HEK293T (cell line): Measurements from ENCODE around the gene CRYBA2.

Experiments
- ARNT ChIP-seq: fragments of 450-650 bp; IDR thresholded peaks from 2 replicates; pipeline ENCODE4 v1.6.1; 2017; ENCODE audit warnings: mild to moderate bottlenecking
- BHLHE40 ChIP-seq: fragments of 450-650 bp; IDR thresholded peaks from 2 replicates; pipeline ENCODE4 v1.6.1; 2016; ENCODE audit warnings: mild to moderate bottlenecking, moderate library complexity, borderline replicate concordance
- ELF4 ChIP-seq: fragments of 450-650 bp; IDR thresholded peaks from 2 replicates; pipeline ENCODE4 v1.6.1; 2017; ENCODE audit warnings: antibody characterized with exemption
- FOXA1 ChIP-seq: fragments of 450-650 bp; IDR thresholded peaks from 2 replicates; pipeline ENCODE4 v1.6.1; 2016; ENCODE audit warnings: mild to moderate bottlenecking
- FOXK2 ChIP-seq: fragments of 450-650 bp; IDR thresholded peaks from 2 replicates; pipeline ENCODE4 v1.6.1; 2016; ENCODE audit warnings: mild to moderate bottlenecking
- FOXM1 ChIP-seq: fragments of 450-650 bp; IDR thresholded peaks from 2 replicates; pipeline ENCODE4 v1.6.1; 2017; ENCODE audit warnings: mild to moderate bottlenecking, borderline replicate concordance
- HDGF ChIP-seq: fragments of 450-650 bp; IDR thresholded peaks from 2 replicates; pipeline ENCODE4 v1.6.1; 2017; ENCODE audit warnings: antibody characterized with exemption, borderline replicate concordance
- LEF1 ChIP-seq: fragments of 450-650 bp; IDR thresholded peaks from 2 replicates; pipeline ENCODE4 v1.6.1; 2017; ENCODE audit warnings: mild to moderate bottlenecking, borderline replicate concordance
- NFRKB ChIP-seq: fragments of 450-650 bp; IDR thresholded peaks from 2 replicates; pipeline ENCODE4 v1.6.1; 2016; ENCODE audit warnings: mild to moderate bottlenecking, moderate library complexity
- SP1 ChIP-seq: fragments of 450-650 bp; IDR thresholded peaks from 2 replicates; pipeline ENCODE4 v1.6.1; 2017
- SUZ12 ChIP-seq: fragments of 450-650 bp; IDR thresholded peaks from 2 replicates; pipeline ENCODE4 v1.6.1; 2016; ENCODE audit warnings: mild to moderate bottlenecking
- TARDBP ChIP-seq: fragments of 450-650 bp; IDR thresholded peaks from 2 replicates; pipeline ENCODE4 v1.6.1; 2016
- ZNF384 ChIP-seq: fragments of 450-650 bp; IDR thresholded peaks from 2 replicates; pipeline ENCODE4 v1.6.1; 2016
- TF ChIP-seq, protein P1 (sequence below): fragments of 450-650 bp; IDR thresholded peaks from 2 replicates; pipeline ENCODE4 v1.6.1; 2016

DNA sequence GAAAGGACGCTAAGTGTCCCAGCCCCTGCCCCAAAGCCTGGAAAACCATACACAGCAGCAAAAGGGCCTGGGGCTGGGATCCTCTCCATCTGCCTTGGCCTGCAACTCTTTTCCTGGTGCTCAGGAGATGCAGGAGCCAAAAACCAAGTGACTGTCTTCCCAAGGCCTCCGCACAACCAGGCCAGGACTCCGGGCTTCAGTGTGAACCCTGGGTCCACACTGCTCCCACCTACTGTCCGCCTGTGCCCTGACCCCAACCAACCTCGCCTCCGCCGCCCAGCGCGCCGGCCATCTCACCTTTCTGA, 9.3 kb downstream of the CRYBA2 start:
- TF ChIP-seq ELF4 (no peak), FOXA1 (no peak), SP1 (no peak), NFRKB (no peak), FOXM1 (no peak), LEF1 (no peak), BHLHE40 (no peak), TARDBP (no peak), FOXK2 (no peak), SUZ12 (no peak), ZNF384 (no peak), HDGF (no peak), ARNT (no peak)
- TF ChIP-seq, protein P1, sequence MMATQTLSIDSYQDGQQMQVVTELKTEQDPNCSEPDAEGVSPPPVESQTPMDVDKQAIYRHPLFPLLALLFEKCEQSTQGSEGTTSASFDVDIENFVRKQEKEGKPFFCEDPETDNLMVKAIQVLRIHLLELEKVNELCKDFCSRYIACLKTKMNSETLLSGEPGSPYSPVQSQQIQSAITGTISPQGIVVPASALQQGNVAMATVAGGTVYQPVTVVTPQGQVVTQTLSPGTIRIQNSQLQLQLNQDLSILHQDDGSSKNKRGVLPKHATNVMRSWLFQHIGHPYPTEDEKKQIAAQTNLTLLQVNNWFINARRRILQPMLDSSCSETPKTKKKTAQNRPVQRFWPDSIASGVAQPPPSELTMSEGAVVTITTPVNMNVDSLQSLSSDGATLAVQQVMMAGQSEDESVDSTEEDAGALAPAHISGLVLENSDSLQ = no peak
